Upper lobe of left lung (tissue), 6 donors: Measurements from ENCODE around the gene GLP1R. TPM values are rescaled to one million over a fixed set of nuclear protein-coding genes. Genes with fewer than 3 reads are reported as not detected.
A peak's percentile ranks its signal among the peaks of the same experiment; 100 is the strongest.

Experiments
- ATAC-seq, 2 donors: fragments of 200-7000 bp; cut with Tn5 transposase; one replicate each; pipeline ENCODE4 v1.9.1; 2022; ENCODE audit warnings: mild to moderate bottlenecking in 2 of 2, moderate library complexity in 2 of 2; ENCODE audit not compliant: low FRiP score in 2 of 2
- DNase-seq, 2 donors: peaks; one replicate each; pipeline ENCODE4 v3.0.0-alpha.2; 2019 to 2020
- H3K27ac ChIP-seq, 4 donors: fragments of 200-600 bp; sonication (generic); one replicate each; pipeline ENCODE4 v1.5.1; 2016 to 2019
- H3K27me3 ChIP-seq, 4 donors: fragments of 200-600 bp; sonication (generic); one replicate each; pipeline ENCODE4 v1.5.1; 2017 to 2019
- H3K36me3 ChIP-seq, 4 donors: fragments of 200-600 bp; sonication (generic); one replicate each; pipeline ENCODE4 v1.5.1; 2016 to 2019
- H3K4me1 ChIP-seq, 4 donors: fragments of 200-600 bp; sonication (generic); one replicate each; pipeline ENCODE4 v1.5.1; 2018 to 2019
- H3K4me3 ChIP-seq, 4 donors: fragments of 200-600 bp; sonication (generic); one replicate each; pipeline ENCODE4 v1.5.1; 2017 to 2019; ENCODE audit warnings: mild to moderate bottlenecking in 2 of 4, moderate library complexity in 1 of 4
- H3K9me3 ChIP-seq, 4 donors: fragments of 200-600 bp; sonication (generic); one replicate each; pipeline ENCODE4 v1.5.1; 2018 to 2019
- CTCF ChIP-seq, 6 experiments: fragments of 450-650 bp in 4 of 6; fragments of 200-600 bp in 2 of 6; sonication (generic) in 2 of 6; IDR thresholded peaks; one replicate each; pipeline ENCODE4 v1.5.1; 2016 to 2019; ENCODE audit warnings: antibody characterized with exemption in 6 of 6
- EP300 ChIP-seq, 4 donors: sonication (generic); formaldehyde crosslinking; IDR thresholded peaks; one replicate each; pipeline ENCODE4 v1.5.1; 2017; ENCODE audit warnings: antibody characterized with exemption in 4 of 4, control low read depth in 2 of 4
- POLR2A ChIP-seq, 4 donors: fragments of 450-650 bp; IDR thresholded peaks; one replicate each; pipeline ENCODE4 v1.5.1; 2016 to 2017; ENCODE audit warnings: antibody characterized with exemption in 4 of 4, mild to moderate bottlenecking in 2 of 4
- POLR2AphosphoS5 ChIP-seq, 2 donors: sonication (generic); formaldehyde crosslinking; IDR thresholded peaks; one replicate each; pipeline ENCODE4 v1.5.1; 2017; ENCODE audit warnings: antibody characterized with exemption in 2 of 2
- WGBS, 2 donors: methylation state at CpG; one replicate each; pipeline ENCODE4 v1.1.5; 2017 to 2018; 5-methylcytosine and 5-hydroxymethylcytosine counted together
- total RNA-seq, 6 donors: library from RNA; depleted of rRNA in 4 of 6; stranded (reverse); fragments of >200 nt in 4 of 6; gene quantifications; one replicate each; pipeline versions ENCODE4 v1.1.0 to v1.2.1, GENCODE V29; 2016 to 2021
- donor health status: DM: no; HTN: no; CAD: no; lungs with moderate emphysema.
- donor health status: DM: no; HTN: yes; CAD: no; lungs with severe emphysema.

The GLP1R gene
- total RNA-seq, 6 donors from 2014 or later: 0.09 to 0.24 TPM; not detected in 4

GRCh38 chr6:39075010-39075686, 26.6 kb downstream of the GLP1R start:
- ATAC-seq (no peak), DNase-seq (peak in 1 of 2 donors; percentile 9)
- Histone ChIP-seq H3K9me3 (no peaks in the 10 kb centered on the region), H3K36me3 (no peaks in the 10 kb centered on the region), H3K4me3 (no peak overlapping the region), H3K4me1 (no peaks in the 10 kb centered on the region), H3K27ac (no peak overlapping the region), H3K27me3 (no peaks in the 10 kb centered on the region)
- WGBS, 2 donors: 67 to 79% methylated on average over 11 to 12 of the region's 12 CpGs
- TF ChIP-seq POLR2AphosphoS5 (IDR thresholded peaks at IDR 0.05) (no peak), POLR2A (IDR thresholded peaks at IDR 0.05) (no peak), CTCF (IDR thresholded peaks at IDR 0.05) (no peak)

GRCh38 chr6:39075807-39076622, 27.4 kb downstream of the GLP1R start:
- no peaks in the 10 kb centered on the region for H3K4me1 ChIP-seq
- DNase-seq: no peak
- no peak overlapping the region for H3K27ac ChIP-seq
- no peak for TF ChIP-seq EP300 (IDR thresholded peaks at IDR 0.05)
- no peak for TF ChIP-seq CTCF (IDR thresholded peaks at IDR 0.05)
- TF ChIP-seq POLR2AphosphoS5 (IDR thresholded peaks at IDR 0.05): no peak
- TF ChIP-seq POLR2A (IDR thresholded peaks at IDR 0.05): no peak
- no peak for ATAC-seq
- H3K36me3 ChIP-seq: no peaks in the 10 kb centered on the region
- WGBS, 2 donors: 72 to 84% methylated on average over 11 of the region's 11 CpGs
- no peaks in the 10 kb centered on the region for H3K9me3 ChIP-seq
- no peak overlapping the region for H3K4me3 ChIP-seq
- no peaks in the 10 kb centered on the region for H3K27me3 ChIP-seq

GRCh38 chr6:39076623-39077535, 28.3 kb downstream of the GLP1R start:
- Histone ChIP-seq H3K27me3 (no peaks in the 10 kb centered on the region), H3K4me3 (no peak overlapping the region), H3K9me3 (no peaks in the 10 kb centered on the region), H3K36me3 (no peaks in the 10 kb centered on the region), H3K27ac (no peak overlapping the region), H3K4me1 (no peaks in the 10 kb centered on the region)
- ATAC-seq: no peak
- peak in 1 of 2 donors; percentile 12 for DNase-seq
- TF ChIP-seq POLR2A (IDR thresholded peaks at IDR 0.05) (no peak), CTCF (IDR thresholded peaks at IDR 0.05) (no peak), POLR2AphosphoS5 (IDR thresholded peaks at IDR 0.05) (no peak), EP300 (IDR thresholded peaks at IDR 0.05) (no peak)
- 76 to 82% methylated on average over 9 of the region's 9 CpGs for WGBS, 2 donors

- no peak overlapping the region for H3K4me3 ChIP-seq
- no peaks in the 10 kb centered on the region for H3K4me1 ChIP-seq
- TF ChIP-seq POLR2A (IDR thresholded peaks at IDR 0.05): no peak
- no peak for TF ChIP-seq EP300 (IDR thresholded peaks at IDR 0.05)
- TF ChIP-seq POLR2AphosphoS5 (IDR thresholded peaks at IDR 0.05): no peak
- no peak for TF ChIP-seq CTCF (IDR thresholded peaks at IDR 0.05)
- no peaks in the 10 kb centered on the region for H3K27me3 ChIP-seq
- H3K9me3 ChIP-seq: no peaks in the 10 kb centered on the region
- ATAC-seq (no peak), DNase-seq (no peak)
- H3K27ac ChIP-seq: no peak overlapping the region
- no peaks in the 10 kb centered on the region for H3K36me3 ChIP-seq
- 88 to 95% methylated on average over 10 to 11 of the region's 11 CpGs for WGBS, 2 donors
Measured at GRCh38 chr6:39077882-39078594, 29.5 kb downstream of the GLP1R start.
